GM12878 (cell line): ENCODE data around the gene ABCB10. TPM values are rescaled to one million over a fixed set of nuclear protein-coding genes. Genes with fewer than 3 reads are reported as not detected.

Experiments used
- ATAC-seq: fragments of 200-7000 bp; cut with Tn5 transposase; 3 replicates; pipeline ENCODE4 v1.9.1; 2020; ENCODE audit warnings: mild to moderate bottlenecking, moderate library complexity
- BruUV-seq: library from RNA; stranded (reverse); fragments of 400-500 nt; replicated peaks from 2 replicates; lab custom pipeline; 2021; lab: Mats Ljungman, UMichigan
- CTCF ChIA-PET: fragments of 300-600 bp; sonication (Branson Sonifier 250); formaldehyde crosslinking; extraction: SDS; loops from one replicate; lab custom pipeline; 2021; ENCODE audit warnings: inconsistent platforms; lab: Yijun Ruan, JAX
- POLR2A ChIA-PET: fragments of 350-600 bp; formaldehyde crosslinking; extraction: SDS; loops from one replicate; lab custom pipeline; 2021; ENCODE audit warnings: inconsistent platforms; lab: Charles Lee
- RAD21 ChIA-PET: fragments of 300-600 bp; sonication (Branson Sonifier 250); formaldehyde crosslinking; loops from one replicate; lab custom pipeline; 2023; ENCODE audit warnings: antibody characterized with exemption; ENCODE audit not compliant: unreplicated experiment; lab: Charles Lee
- SMC1A ChIA-PET: fragments of 300-600 bp; sonication (Branson Sonifier 250); formaldehyde crosslinking; loops from one replicate; lab custom pipeline; 2023; ENCODE audit not compliant: unreplicated experiment, uncharacterized antibody; lab: Charles Lee
- DNase-seq: peaks from one replicate; pipeline ENCODE4 v3.0.0-alpha.2; 2011; ENCODE audit warnings: low read depth, low spot score
- FAIRE-seq: peaks from 3 replicates; lab custom pipeline; 2011; peaks lifted over from hg19 to GRCh38; lab: Jason Lieb, UNC
- H2AFZ ChIP-seq: 2 replicates; pipeline ENCODE4 v1.6.0; 2011; ENCODE audit warnings: low read depth, low read length, control low read depth; ENCODE audit not compliant: control insufficient read depth
- H3K27ac ChIP-seq: 2 replicates; pipeline ENCODE4 v1.5.1; 2011; ENCODE audit warnings: control low read depth; ENCODE audit not compliant: control insufficient read depth, insufficient read depth
- H3K27me3 ChIP-seq, 2 experiments: replicated peaks in 1 of 2; 2 replicates each; pipeline versions ENCODE4 v1.6.0 to v1.6.1; 2011; ENCODE audit warnings: low read length in 1 of 2; ENCODE audit not compliant: control insufficient read depth in 2 of 2, insufficient read depth in 2 of 2
- H3K36me3 ChIP-seq, 2 experiments: 2 replicates each; pipeline ENCODE4 v1.5.1; 2011; ENCODE audit warnings: low read length in 1 of 2; ENCODE audit not compliant: control insufficient read depth in 2 of 2, insufficient read depth in 2 of 2
- H3K4me1 ChIP-seq: 2 replicates; pipeline ENCODE4 v1.6.1; 2011; ENCODE audit warnings: mild to moderate bottlenecking, low read length, moderate library complexity, mixed read lengths; ENCODE audit not compliant: control insufficient read depth, insufficient read depth
- H3K4me2 ChIP-seq: 2 replicates; pipeline ENCODE4 v1.6.0; 2011; ENCODE audit warnings: control low read depth; ENCODE audit not compliant: control insufficient read depth, insufficient read depth
- H3K4me3 ChIP-seq: fragments of 200-600 bp; sonication (generic); 2 replicates; pipeline ENCODE4 v1.5.1; 2016
- H3K79me2 ChIP-seq: 2 replicates; pipeline ENCODE4 v1.6.0; 2011; ENCODE audit warnings: low read length; ENCODE audit not compliant: control insufficient read depth, insufficient read depth
- H3K9ac ChIP-seq: 2 replicates; pipeline ENCODE4 v1.8.0; 2011; ENCODE audit warnings: low read length, control low read depth, mixed read lengths; ENCODE audit not compliant: control insufficient read depth, insufficient read depth
- H3K9me3 ChIP-seq: replicated peaks from 3 replicates; pipeline ENCODE4 v1.5.1; 2011; ENCODE audit warnings: mild to moderate bottlenecking, low read length; ENCODE audit not compliant: control insufficient read depth, insufficient read depth
- H4K20me1 ChIP-seq: 2 replicates; pipeline ENCODE4 v1.6.0; 2011; ENCODE audit not compliant: control insufficient read depth, insufficient read depth
- JUND ChIP-seq: IDR thresholded peaks from 2 replicates; pipeline ENCODE4 v1.6.1; 2012; ENCODE audit warnings: low read depth, mild to moderate bottlenecking, low read length, improper control_type of control experiment, moderate library complexity
- NR2C1 ChIP-seq: fragments of 450-650 bp; IDR thresholded peaks from 2 replicates; pipeline ENCODE4 v1.6.1; 2017; ENCODE audit warnings: antibody characterized with exemption, mild to moderate bottlenecking, moderate library complexity
- POLR2AphosphoS5 ChIP-seq: IDR thresholded peaks from 2 replicates; pipeline ENCODE4 v1.6.1; 2011; ENCODE audit warnings: mild to moderate bottlenecking, low read length, inconsistent platforms
- REST ChIP-seq: IDR thresholded peaks from 2 replicates; pipeline ENCODE4 v1.6.1; 2012; ENCODE audit warnings: mild to moderate bottlenecking, low read depth, low read length
- WGBS: methylation state at CpG from one replicate; pipeline ENCODE4 v1.1.6; 2016; ENCODE audit warnings: low lambda C conversion rate; ENCODE audit not compliant: insufficient replicate concordance, insufficient coverage; ENCODE audit errors: missing lambda C conversion rate; 5-methylcytosine and 5-hydroxymethylcytosine counted together
- in situ Hi-C: fragments of 300-500 bp; cut with MboI; formaldehyde crosslinking; loops from 9 replicates; pipeline ENCODE4 v1.14.3; 2018; ENCODE audit warnings: mixed read lengths
- intact Hi-C: fragments of 100-400 bp; cut with micrococcal nuclease; formaldehyde crosslinking; loops from one replicate; pipeline ENCODE4 v1.14.2; 2022; ENCODE audit not compliant: unreplicated experiment
- polyA plus RNA-seq, 11 experiments: library from polyadenylated mRNA; depleted of rRNA in 4 of 11; unstranded in 6 of 11; stranded (reverse) in 5 of 11; fragments of >200 nt; fragmentation: Nextera tagmentation in 4 of 11; fragmentation: Illumina TruSeq in 1 of 11; extraction: Ambion mirVana in 4 of 11; extraction: Trizol in 1 of 11; gene quantifications; 1 replicate in 1 of 11; 2 replicates in 10 of 11; pipeline versions ENCODE4 v1.2.1 to v1.2.3, GENCODE V29; 2011 to 2016; ENCODE audit warnings: inconsistent platforms in 2 of 11, missing spikeins in 2 of 11, low read depth in 1 of 11
- total RNA-seq, 4 experiments: library from RNA; depleted of rRNA in 3 of 4; stranded (reverse); fragments of >200 nt in 3 of 4; fragmentation: Illumina TruSeq in 1 of 4; extraction: Trizol in 1 of 4; gene quantifications; 2 replicates each; pipeline versions ENCODE4 v1.2.1 to v1.2.3, GENCODE V29; 2013 to 2021
- TF ChIP-seq, protein P1 (sequence below): IDR thresholded peaks from 2 replicates; pipeline ENCODE4 v1.6.1; 2012; ENCODE audit warnings: low read depth, low read length, improper control_type of control experiment

ABCB10 gene
- total and polyA plus RNA-seq, 10 of the 15 experiments (the other 5 are each of a cell fraction or from before 2014, with no cell fraction given), result 8.0 to 30.5 (median 16.7) TPM

DNA sequence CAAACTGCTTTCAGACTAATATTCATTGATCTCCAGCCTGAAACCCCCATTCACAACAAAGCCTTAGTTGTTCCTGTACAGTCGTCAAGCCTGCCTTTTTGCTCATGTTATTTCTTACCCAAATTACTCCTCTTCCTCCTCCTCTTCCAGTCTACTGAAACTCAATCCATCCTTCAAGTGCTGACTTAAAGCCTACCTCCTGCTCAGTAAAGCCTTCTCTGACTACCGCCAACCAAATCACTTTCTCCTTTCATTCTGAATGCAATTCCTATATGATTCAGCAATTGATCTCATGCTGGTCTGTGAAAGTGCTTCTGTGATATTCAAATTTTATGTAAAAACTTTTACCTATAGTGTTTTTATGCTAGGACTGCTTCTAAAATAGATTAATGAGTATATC lies 48.9 kb upstream of the ABCB10 start:
- ChIA-PET CTCF (no interaction called here), RAD21 (no interaction called here)
- ATAC-seq, result no peak

More for the DNA sequence above, 48.9 kb upstream of the ABCB10 start:
- H3K27me3 ChIP-seq, result no peaks in the 10 kb centered on the region
- BruUV-seq, result no TSS peak
- H3K79me2 ChIP-seq, result no peaks in the 10 kb centered on the region
- H3K4me3 ChIP-seq, result no peak overlapping the region
- no peak for DNase-seq
- no peaks in the 10 kb centered on the region for H4K20me1 ChIP-seq
- H3K4me2 ChIP-seq, result no peak overlapping the region
- peaks cover 15 to 27% of the 10 kb centered on the region in 2 experiments for H3K36me3 ChIP-seq
- in situ Hi-C loops, result no loop called here
- no peak for TF ChIP-seq JUND
- no peak for TF ChIP-seq NR2C1
- TF ChIP-seq, protein P1, sequence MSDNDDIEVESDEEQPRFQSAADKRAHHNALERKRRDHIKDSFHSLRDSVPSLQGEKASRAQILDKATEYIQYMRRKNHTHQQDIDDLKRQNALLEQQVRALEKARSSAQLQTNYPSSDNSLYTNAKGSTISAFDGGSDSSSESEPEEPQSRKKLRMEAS, result no peak
- TF ChIP-seq REST, result no peak
- no peak for TF ChIP-seq POLR2AphosphoS5
- no peak overlapping the region for H2AFZ ChIP-seq
- no peak for FAIRE-seq
- POLR2A ChIA-PET, result no interaction called here
- 0% methylated on average over 2 of the region's 2 CpGs for WGBS
- SMC1A ChIA-PET, result no interaction called here
- H3K27ac ChIP-seq, result no peak overlapping the region
- no peaks in the 10 kb centered on the region for H3K4me1 ChIP-seq
- intact Hi-C loops, result no loop called here
- H3K9me3 ChIP-seq, result no peaks in the 10 kb centered on the region
- H3K9ac ChIP-seq, result no peak overlapping the region
